C1 segment of cervical spinal cord (tissue), 14 donors: ENCODE data around the gene PATJ.
"Not testable (repeated sequence)": the region's sequence is repeated elsewhere in the genome, so short reads cannot be mapped to it uniquely, and the experiment has no call there.

Source experiments
- DNase-seq, 14 donors: peaks; one replicate each; lab custom pipeline; 2025; lab: John Stamatoyannopoulos, UW

The PATJ gene

DNA sequence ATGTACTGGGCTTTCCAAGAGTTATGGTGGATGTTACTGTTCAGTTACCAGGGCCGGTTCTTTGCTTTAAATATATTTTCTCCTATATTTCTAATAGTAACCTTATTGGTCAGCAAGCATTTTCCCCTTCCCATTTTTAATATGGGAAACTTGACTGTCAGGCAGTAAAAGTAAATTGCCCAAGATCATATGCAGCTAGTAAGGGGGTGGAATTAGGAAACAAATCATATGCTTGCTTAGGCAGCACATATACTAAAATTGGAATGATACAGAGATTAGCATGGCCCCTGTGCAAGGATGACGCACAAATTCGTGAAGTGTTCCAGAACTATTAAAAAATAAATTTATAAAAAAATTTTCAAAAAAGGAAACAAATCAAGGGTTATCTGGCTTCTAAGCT lies 73.9 kb downstream of the PATJ start:
- DNase-seq: no peak

DNA sequence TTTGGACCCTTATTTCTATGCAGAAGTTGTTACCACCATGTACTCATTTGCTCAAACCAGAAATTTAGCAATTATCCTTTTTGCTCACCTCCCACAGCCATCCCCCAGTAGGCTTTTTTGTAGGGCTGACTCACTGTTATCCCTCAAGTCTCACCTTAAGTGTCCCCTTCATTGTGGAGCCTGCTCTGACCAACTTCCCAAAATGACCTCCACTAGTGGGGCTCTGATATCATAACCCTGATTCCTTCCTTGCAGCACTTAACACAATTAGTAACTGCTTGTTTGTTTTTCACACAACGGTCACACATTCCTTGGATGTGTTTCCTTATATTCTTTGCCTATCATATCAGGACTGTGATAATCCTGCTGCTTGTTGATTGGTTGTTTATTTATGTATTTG lies 76.7 kb downstream of the PATJ start:
- no peak for DNase-seq

DNA sequence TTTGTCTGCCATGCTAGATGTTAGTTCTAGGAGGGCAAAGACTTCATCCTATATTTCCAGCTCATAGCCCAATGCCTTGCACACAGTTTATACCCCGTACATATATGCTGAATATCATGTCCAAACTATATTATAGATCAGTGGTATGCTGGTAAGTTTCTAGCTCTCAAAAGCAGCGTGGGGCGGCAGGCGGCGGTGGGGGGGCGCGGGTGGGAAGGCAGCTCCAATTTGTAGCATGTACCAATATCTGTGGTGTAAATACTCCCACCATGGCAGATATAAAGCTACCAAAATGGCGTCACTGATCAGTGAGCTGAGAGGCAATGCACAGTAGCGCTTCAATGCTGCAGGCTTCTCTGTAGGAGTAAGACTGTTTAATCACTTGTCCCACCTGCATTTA lies 77.1 kb downstream of the PATJ start:
- DNase-seq: no peak

DNA sequence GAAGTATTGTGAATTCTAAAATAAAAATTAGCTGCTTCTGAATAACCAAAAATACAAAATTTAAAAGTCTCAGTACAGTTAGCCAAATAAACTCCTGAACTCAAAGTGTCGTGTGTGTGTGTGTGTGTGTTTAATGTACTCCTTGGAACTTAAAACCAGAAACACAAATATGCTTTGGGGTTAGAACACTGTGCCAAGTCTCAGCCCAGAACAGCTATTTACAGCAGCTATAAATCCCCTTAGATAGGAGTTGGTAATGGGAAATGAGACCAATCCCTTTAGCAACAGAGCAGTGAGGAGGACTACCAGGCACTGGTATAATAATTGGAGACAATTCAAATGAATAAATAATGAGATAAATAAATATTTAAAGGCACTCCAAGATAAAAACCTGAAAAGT lies 83.1 kb downstream of the PATJ start:
- DNase-seq: no peak

DNA sequence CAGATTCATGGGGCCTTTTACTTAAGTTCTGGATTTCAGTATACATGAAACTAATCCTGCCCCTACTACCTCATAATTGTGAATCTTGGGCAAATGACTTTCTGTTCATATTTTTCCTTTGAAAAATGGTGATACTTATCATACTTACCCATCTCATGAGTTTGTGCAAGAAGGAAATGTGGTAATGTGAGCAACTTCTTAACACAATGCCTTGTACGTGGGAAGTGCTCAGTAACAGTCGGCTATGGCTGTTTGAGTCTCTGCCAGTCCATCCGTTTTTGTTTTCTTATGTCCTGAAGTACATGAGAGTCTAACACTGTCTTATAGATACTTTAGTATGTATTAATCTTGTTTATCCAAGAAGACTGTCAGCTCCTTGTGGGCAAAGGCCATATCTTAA lies 86.5 kb downstream of the PATJ start:
- DNase-seq: no peak

DNA sequence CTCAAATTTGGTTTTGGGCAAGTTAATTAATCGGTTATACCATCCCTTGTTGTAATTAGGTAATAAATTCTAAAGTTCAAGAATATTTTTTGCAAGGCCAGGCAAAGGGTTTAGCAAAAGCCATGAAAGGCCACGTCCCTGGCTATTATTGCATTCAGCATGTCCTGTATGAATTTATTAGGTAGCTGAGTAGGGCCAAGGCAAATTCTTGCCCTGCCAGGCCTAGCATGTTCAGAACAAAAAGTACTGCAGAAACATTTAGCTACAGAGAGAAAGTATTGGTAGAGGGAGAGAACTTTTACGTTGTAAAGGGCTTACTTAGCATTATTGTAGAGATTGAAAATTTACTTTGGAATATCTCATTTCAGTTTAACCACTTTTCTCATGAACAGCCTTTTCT lies 94.4 kb downstream of the PATJ start:
- DNase-seq: no peak

DNA sequence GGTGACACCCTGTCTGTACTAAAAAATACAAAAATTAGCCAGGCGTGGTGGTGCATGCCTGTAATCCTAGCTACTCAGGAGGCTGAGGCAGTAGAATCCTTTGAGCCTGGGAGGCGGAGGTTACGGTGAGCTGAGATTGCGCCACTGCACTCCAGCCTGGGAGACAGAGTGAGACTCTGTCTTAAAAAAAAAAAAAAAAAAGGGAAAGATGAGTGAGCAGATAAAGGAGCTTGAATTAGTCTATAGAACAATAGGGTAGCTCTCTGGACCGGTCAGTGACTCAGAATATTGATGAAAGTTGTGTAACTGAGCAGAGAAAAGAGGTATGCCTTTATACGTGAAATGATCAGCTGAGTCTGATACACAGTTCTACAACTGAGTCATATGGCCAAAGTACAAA lies 95.3 kb downstream of the PATJ start:
- DNase-seq: not testable (repeated sequence)

DNA sequence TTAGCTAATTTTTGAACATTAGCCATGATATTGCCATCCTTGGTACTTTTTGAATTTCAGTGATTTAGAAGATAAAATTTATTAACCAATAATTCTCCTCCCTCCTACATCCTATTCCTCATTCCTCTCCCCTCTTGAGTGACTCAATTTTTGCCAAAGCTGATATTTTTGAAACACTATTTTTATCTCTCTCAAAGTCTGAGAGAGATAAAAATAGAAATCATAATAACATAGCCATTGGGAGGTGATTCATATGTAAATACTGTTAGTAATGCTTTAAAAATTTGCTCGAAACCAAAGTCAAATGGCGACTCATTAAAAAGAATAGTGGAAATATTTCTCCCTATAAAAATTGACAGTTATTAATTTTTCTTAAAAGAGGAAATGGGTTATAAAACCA lies 97.4 kb downstream of the PATJ start:
- no peak for DNase-seq

DNA sequence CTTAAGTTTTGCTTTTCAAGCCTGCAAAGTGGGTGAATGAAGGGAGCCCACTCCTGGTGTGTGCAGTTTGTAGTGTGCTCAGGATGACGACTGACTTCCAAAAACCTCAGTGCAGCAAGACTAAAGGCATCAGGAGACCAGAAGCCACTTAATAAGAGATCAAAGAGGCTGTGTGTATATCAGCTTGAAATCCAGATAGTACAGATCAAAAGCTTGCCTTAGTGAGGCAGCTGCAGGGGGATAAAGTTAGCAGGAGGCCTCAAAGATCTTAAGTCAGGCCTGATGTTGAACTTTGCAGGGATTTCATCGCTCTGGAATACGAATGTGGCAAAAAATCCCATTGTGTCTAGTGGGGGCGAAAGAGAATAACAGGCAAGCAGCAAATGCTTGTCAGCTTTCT lies 99.8 kb downstream of the PATJ start:
- DNase-seq: no peak

DNA sequence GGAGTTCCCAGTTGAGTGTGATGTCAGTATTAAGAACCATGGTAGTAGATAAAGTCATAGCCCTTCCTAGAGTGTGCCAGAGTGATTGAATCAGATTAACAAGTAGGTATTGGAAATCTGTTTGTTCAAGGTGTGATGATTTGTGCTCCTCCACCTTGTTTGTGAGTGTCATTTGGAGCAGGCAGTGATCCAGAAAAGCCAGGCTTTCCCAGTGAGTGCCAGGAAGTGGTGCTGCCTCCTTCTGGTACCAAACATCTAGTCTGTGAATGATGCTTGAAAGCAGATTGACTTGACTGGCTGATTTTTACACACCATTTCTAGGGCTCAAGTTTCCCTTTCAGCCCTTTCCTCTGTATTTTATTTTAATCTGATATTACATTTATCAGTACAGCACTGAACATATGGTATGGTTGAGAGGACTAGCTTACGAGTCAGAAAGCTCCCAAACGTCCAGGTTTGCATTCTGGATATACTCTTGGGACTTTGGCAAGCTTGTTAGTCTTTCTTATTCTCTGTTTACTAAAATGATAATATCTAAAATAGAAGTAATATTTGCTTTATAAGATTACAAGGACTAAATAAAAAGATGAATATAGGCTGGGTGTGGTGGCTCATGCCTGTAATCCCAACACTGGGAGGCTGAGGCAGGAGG lies 100.7 kb downstream of the PATJ start:
- DNase-seq: peak in 2 of 14 donors; percentile 1 to 17

DNA sequence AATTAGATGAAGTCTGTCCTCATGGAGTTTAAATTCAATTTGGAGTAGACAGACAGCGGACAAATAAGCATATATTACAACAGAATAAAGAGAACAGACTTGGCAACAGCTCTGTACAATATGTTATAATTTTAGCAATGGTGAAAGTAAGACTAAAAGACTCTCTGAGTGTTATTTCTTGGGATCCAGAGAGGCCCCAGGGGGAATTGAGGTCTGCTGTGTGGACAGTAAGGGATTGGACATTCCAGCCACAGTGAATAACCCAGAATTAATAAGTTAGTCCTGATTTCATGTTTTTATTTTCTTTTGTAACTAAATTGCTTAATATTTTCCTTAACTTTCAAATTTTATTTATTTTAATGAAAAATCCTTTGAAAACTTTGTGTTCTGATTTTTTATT lies 101.7 kb downstream of the PATJ start:
- no peak for DNase-seq

DNA sequence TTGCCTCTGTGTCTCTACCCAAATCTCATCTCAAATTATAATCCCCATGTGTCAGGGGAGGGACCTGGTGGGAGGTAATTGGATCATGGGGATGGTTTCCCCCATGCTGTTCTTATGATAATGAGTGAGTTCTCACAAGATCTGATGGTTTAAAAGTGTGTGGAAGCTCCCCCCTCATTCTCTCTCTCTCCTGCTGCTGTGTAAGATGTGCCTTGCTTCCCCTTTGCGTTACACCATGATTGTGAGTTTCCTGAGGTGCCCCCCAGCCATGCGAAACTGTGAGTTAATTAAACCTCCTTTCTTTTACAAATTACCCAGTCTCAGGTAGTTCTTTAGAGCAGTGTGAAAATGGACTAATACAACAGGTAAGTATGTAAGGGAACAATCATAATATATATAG lies 102.4 kb downstream of the PATJ start:
- DNase-seq: not testable (repeated sequence)

DNA sequence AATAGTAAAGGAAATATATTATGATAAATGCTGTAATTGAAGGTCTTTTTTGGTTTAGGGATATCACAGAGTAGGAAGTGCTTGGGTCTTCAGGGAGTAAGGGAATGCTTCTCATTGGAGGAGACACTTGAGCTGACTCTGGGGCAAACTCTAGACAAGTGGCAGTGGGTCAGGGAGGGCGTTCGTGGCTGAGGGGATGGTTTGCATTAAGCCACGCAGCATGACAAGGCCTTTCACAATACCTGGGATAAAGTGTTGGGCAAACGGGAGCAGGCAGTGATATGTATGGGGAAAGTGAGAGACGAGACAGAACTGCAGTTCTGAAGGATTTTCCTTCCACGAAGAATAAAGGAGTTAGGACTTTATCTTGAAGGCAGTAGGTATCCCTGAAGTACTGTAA lies 109.0 kb downstream of the PATJ start:
- DNase-seq: no peak

DNA sequence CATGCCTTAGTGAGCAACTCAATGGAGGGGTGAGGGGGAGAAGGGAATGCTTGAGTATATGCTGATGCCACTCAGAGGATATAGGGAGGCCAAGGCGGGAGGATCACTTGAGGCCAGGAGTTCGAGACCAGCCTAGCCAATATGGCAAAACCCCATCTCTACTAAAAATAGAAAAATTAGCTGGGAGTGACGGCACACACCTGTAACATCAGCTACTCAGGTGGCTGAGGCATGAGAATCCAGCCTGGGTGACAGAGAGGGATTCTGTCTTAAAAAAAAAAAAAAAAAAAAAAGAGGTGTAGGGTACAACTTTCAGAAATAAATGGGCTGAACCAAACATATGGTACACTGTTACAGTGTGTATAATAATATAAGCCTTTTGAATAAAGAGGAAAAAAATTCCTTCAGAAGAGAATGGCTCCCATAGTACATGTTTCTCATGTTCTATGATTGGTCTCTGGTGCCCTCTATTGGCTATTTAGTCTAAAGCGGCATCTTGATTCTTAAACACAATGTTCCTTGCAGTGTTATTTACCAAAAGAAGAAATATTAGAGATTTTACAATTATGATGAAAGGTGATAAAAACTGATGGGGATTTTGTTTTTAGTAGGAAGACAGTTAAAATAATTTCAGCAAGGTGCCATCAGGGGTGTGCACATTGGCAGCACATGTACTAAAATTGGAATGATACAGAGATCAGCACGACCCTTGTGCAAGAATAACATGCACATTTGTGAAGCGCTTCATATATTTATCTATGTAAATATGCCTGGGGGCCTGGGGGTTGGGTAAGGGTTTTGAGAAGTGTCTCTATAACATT lies 109.8 kb downstream of the PATJ start:
- DNase-seq: peak in 2 of 14 donors; percentile 9 to 30

DNA sequence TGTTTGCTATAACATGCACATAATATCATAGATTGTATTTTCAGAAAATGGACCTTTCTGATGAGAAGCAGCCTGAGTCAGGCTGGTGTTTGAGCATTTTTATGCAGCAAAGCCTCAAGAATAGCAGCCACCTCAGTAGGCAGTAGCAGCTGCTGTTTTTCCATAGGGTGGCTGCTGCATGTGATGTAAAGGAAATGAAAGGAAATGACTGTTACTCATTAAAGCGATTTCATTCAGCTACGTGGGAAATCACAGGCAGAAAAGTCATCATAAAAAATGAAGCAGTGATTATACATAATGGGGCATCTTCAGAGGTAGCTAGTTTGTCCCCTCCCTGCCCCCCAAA lies 110.4 kb downstream of the PATJ start:
- DNase-seq: no peak

DNA sequence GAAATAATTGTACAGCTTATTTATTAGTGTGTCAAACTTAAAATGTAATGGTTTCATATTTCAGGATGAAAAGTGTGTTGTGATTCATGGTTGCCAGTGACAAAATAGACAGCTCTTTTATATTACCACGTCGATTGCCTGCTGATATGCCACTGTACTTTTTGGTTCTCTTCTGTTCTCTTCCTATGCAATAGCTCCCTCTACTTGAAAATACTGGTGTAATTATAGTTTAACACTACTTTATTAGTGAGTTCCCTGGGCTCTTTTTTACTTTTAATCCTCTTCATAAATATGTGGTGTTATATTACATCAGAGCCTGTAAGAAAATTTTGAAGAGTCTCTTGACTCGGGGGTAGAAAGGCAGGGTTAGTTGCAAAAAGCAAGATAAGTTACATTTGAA lies 111.3 kb downstream of the PATJ start:
- no peak for DNase-seq

DNA sequence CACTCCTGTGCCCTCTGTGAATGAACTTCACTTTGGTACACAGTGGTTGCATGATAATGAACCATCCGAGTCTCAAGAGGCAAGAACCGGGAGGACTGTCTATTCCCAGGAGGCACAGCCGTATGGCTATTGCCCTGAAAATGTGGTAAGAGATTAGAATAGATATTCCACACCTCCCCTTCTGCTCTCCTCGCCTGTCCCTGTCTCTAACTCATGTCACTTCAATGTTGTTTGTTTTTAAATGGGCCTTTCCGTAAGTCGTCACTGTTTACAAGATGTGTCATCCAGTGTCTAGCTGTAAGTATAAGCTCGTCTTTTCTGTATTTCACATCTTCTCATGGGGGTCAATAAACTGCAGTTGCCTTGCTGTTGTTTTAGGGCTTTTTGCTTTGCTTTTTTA lies 122.2 kb downstream of the PATJ start:
- DNase-seq: no peak

DNA sequence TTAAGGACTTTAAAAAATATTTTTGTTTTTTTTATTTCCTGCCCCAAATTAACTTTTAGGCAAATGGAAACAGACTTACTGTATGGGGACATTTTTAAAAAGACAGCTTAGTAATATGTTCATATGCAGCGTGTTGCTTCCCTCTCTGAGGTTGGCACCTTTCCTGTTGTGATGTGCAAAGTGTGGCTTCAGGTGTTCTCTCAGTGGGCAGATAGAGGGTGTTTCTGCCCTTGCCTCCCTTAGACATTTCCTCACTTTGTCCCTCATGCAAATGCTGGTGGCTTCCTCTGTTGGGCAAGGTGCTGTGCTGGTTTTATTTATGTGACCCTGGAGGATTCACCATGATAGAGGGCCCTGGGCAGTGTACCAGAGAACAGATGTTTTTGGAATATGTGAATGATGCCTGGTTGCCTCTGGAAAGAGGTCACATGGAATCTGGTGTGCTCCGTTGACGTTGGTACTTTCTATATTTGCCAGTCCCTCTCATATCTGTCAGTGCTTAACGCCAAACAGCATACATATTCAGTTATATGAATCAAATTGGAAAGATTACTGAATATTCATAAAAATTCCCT lies 123.5 kb downstream of the PATJ start:
- no peak for DNase-seq

DNA sequence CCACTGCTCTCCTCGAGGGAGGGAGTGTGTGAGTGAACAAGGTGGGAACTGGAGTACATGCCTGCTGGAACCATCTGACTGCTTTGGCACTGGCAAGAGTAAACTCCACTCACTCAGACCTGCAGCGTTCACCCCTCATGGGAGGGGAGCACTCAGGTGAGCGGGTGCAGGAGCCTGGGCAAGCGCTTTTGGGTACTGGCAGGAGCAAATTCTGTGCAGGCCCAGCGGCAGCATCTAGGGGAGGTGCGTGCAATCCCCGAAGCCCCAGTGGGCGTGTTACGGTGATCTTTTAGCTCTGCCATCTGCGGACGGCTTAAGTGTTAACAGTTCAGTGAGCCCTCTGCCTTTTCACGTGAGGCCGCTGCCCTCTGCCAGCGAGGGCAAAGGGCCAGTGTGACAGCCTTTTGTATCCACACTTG lies 127.4 kb downstream of the PATJ start:
- peak in 1 of 14 donors; percentile 84 for DNase-seq

DNA sequence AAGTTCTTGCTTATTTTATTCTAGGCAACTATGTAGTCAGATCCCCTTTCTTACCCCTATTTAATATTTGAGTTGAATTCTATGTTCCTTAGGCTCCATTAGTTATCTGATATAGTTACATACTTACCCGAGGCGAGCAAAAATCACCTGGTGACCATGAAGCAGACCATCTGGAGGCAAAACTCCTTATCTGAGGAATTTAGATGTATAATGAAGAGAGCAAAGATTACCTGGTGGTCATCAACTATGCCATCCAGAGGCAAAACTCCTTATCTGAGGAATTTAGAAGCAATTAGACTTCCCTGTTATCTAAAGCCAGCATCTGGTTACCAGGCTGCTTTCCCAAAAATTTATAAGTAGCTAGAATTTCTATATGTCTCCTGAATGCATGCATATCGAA lies 129.9 kb downstream of the PATJ start:
- DNase-seq: no peak

DNA sequence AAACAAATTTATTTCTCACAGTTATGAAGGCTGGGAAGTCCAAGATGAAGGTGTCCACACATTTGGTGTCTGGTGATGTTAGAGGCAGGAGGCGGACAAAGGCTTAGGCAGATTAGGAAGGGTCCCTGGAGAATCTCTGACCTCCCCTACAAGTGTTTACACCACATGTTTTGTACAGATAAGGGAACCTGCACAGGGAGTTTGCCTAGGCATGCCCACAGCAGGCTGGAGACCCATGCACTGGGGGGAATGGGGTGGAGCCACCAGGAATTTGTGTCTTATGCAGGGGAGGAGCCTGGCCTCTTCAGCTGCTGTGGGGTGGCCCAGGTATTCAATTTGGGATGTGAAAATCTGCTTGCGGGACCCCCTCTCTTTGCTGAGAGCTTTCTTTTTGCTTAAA lies 131.3 kb downstream of the PATJ start:
- no peak for DNase-seq

DNA sequence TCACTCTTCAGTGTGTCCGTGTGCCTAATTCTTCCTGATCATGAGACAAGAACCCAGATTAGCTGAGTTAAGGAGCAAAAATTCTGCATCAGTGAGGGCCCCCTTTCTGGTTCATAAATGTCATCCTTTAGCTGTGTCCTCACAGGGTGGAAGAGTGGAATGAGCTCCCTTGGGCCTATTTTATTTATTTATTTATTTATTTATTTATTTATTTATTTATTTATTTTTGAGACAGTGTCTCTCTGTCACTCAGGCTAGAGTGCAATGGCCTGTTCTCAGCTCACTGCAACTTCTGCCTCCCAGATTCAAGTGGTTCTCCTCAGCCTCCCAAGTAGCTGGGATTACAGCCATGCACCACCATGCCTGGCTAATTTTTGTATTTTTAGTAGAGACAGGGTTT lies 131.7 kb downstream of the PATJ start:
- no peak for DNase-seq

DNA sequence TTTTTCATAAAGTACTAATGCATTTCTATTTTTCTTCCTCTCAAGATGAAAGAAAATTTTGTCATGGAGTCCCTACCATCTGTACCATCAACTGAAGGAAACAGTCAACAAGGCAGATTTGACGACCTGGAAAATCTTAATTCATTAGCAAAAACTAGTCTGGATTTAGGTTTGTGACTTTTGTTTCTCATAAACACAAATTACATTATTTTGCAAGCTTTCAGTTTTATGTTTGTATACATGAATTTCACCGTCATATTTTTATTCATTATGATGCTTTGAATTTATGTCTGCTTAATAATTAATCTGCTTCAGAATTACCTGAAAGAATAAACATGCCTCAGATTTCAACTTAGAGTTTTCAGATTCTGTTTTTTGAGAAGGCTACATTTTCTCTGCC lies 132.9 kb downstream of the PATJ start:
- DNase-seq: no peak
